Natural killer cell (primary cell): ENCODE data around the gene PPP2R5A. TPM values are rescaled to one million over a fixed set of nuclear protein-coding genes. Genes with fewer than 3 reads are reported as not detected.
"Not testable (repeated sequence)": the region's sequence is repeated elsewhere in the genome, so short reads cannot be mapped to it uniquely, and the experiment has no call there.

ENCODE experiments used
- ATAC-seq, 3 donors: fragments of 150-1000 bp in 2 of 3; fragments of 200-7000 bp in 1 of 3; cut with Tn5 transposase; 1 replicate in 1 of 3; 2 replicates in 2 of 3; pipeline ENCODE4 v1.10.0; 2021; ENCODE audit warnings: mild to moderate bottlenecking in 2 of 3, moderate library complexity in 2 of 3
- DNase-seq, 2 donors: peaks; one replicate each; pipeline versions ENCODE4 v3.0.0 to v3.0.0-alpha.2; 2013 to 2021; ENCODE audit warnings: mixed read lengths in 1 of 2
- H3K27ac ChIP-seq: one replicate; pipeline ENCODE4 v1.5.1; 2013; ENCODE audit warnings: mild to moderate bottlenecking, low read length
- H3K27me3 ChIP-seq: one replicate; pipeline ENCODE4 v1.6.1; 2013; ENCODE audit warnings: low read length; ENCODE audit not compliant: control insufficient read depth, insufficient read depth
- H3K36me3 ChIP-seq: one replicate; pipeline ENCODE4 v1.6.1; 2013; ENCODE audit warnings: low read length; ENCODE audit not compliant: control insufficient read depth, insufficient read depth
- H3K4me1 ChIP-seq: one replicate; pipeline ENCODE4 v1.6.1; 2013; ENCODE audit warnings: low read length; ENCODE audit not compliant: control insufficient read depth, insufficient read depth
- H3K4me3 ChIP-seq: one replicate; pipeline ENCODE4 v1.5.1; 2013; ENCODE audit warnings: low read length
- H3K9me3 ChIP-seq: one replicate; pipeline ENCODE4 v1.6.1; 2013; ENCODE audit warnings: low read length; ENCODE audit not compliant: control insufficient read depth, insufficient read depth
- H3K27ac Mint-ChIP-seq, 2 donors: one replicate each; pipeline ENCODE4 v1.8.0; 2022; ENCODE audit warnings: mild to moderate bottlenecking in 2 of 2, mixed read lengths in 2 of 2, moderate library complexity in 1 of 2
- H3K27me3 Mint-ChIP-seq, 2 donors: one replicate each; pipeline ENCODE4 v1.8.0; 2022; ENCODE audit warnings: low read depth in 2 of 2, mixed read lengths in 2 of 2
- H3K36me3 Mint-ChIP-seq: one replicate; pipeline ENCODE4 v1.8.0; 2022; ENCODE audit warnings: mixed read lengths
- H3K4me1 Mint-ChIP-seq, 2 donors: one replicate each; pipeline ENCODE4 v1.8.0; 2022; ENCODE audit warnings: mixed read lengths in 2 of 2
- H3K4me3 Mint-ChIP-seq: one replicate; pipeline ENCODE4 v1.8.0; 2022; ENCODE audit warnings: mild to moderate bottlenecking, moderate library complexity, mixed read lengths
- H3K9me3 Mint-ChIP-seq, 2 donors: one replicate each; pipeline ENCODE4 v1.8.0; 2022; ENCODE audit warnings: mixed read lengths in 2 of 2
- WGBS: methylation state at CpG from one replicate; pipeline ENCODE4 v1.1.7; 2013; ENCODE audit warnings: missing lambda C conversion rate; ENCODE audit not compliant: insufficient coverage; 5-methylcytosine and 5-hydroxymethylcytosine counted together
- intact Hi-C: fragments of 100-400 bp; cut with micrococcal nuclease; formaldehyde crosslinking; loops from one replicate; pipeline ENCODE4 v1.14.2; 2022
- total RNA-seq, 4 donors: library from RNA; stranded (reverse); fragments of 120-200 nt in 1 of 4; gene quantifications; one replicate each; pipeline versions ENCODE4 v1.2.3 to v1.2.4, GENCODE V29; 2013 to 2022
- TF ChIP-seq, protein P1 (sequence below): fragments of 200-600 bp; IDR thresholded peaks from one replicate; pipeline ENCODE4 v1.8.0; 2022; ENCODE audit warnings: antibody characterized with exemption

PPP2R5A gene
- total RNA-seq, 3 donors from 2014 or later (not counting 1 experiment from before 2014, with no cell fraction given): 74.0 to 99.8 (median 86.4) TPM

DNA sequence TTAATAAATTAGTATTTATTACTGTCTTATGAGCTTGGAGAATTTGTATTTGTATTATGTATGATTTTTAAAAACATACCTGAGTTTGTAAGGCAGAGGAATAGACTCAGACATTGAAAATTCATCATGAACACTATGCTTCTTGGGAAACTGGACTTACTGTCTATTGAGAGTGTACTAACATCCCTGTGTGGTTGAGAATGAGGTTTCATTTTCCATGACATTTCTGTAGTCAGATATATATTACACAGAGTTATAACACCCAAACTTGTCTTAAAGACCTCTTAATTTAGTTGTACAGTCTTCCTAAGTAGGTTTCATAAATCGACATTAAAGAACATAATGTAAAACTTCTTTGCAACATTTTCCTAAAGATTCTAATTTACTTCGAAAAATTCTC is 30.0 kb downstream of the PPP2R5A start:
- H3K4me1 Mint-ChIP-seq: peaks cover 60 to 62% of the 10 kb centered on the region in 2 donors

DNA sequence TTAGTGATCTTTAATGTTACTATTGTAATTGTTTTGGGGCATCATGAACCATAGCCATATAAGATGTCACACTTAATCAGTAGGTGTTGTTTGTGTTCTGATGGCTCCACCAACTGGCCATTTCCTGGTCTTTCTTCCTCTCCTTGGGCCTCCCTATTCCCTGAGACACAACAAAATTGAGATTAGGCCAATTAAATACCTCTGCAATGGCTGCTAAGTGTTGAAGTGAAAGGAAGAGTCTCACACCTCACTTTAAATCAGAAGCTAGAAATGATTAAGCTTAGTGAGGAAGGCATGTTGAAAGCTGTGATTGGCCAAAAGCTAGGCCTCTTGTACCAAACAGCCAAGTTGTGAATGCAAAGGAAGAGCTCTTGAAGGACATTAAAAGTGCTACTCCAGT is 30.7 kb downstream of the PPP2R5A start:
- Histone ChIP-seq H3K4me1 (peaks cover 4% of the 10 kb centered on the region), H3K9me3 (no peaks in the 10 kb centered on the region), H3K27me3 (no peaks in the 10 kb centered on the region), H3K27ac (no peak overlapping the region), H3K36me3 (no peaks in the 10 kb centered on the region), H3K4me3 (no peak overlapping the region)
- intact Hi-C loops: loop anchor here (2.0 kb wide), 1 partner anchor 253 kb away; no protein-coding TSS in a partner anchor
- Mint-ChIP-seq H3K9me3 (no peaks in the 10 kb centered on the region), H3K4me1 (peaks cover 54 to 55% of the 10 kb centered on the region in 2 donors), H3K4me3 (no peak overlapping the region), H3K27ac (peak overlapping the region; percentile 80 to 87), H3K27me3 (no peaks in the 10 kb centered on the region), H3K36me3 (no peaks in the 10 kb centered on the region)
- DNase-seq (peak in 1 of 2 donors; percentile 46), ATAC-seq (peak; percentile 62 to 69 (median 69))
- TF ChIP-seq, protein P1, sequence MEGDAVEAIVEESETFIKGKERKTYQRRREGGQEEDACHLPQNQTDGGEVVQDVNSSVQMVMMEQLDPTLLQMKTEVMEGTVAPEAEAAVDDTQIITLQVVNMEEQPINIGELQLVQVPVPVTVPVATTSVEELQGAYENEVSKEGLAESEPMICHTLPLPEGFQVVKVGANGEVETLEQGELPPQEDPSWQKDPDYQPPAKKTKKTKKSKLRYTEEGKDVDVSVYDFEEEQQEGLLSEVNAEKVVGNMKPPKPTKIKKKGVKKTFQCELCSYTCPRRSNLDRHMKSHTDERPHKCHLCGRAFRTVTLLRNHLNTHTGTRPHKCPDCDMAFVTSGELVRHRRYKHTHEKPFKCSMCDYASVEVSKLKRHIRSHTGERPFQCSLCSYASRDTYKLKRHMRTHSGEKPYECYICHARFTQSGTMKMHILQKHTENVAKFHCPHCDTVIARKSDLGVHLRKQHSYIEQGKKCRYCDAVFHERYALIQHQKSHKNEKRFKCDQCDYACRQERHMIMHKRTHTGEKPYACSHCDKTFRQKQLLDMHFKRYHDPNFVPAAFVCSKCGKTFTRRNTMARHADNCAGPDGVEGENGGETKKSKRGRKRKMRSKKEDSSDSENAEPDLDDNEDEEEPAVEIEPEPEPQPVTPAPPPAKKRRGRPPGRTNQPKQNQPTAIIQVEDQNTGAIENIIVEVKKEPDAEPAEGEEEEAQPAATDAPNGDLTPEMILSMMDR: no peak

More for the DNA sequence above, 30.0 kb downstream of the PPP2R5A start:
- H3K27ac ChIP-seq: no peak overlapping the region
- H3K4me1 ChIP-seq: peaks cover 9% of the 10 kb centered on the region
- H3K36me3 ChIP-seq: no peaks in the 10 kb centered on the region
- ATAC-seq (no peak), DNase-seq (no peak)
- intact Hi-C loops: loop anchor here (2.0 kb wide), 1 partner anchor 252 kb away; no protein-coding TSS in a partner anchor
- Mint-ChIP-seq H3K4me3 (no peak overlapping the region), H3K27ac (peak overlapping the region; percentile 80 to 87), H3K36me3 (no peaks in the 10 kb centered on the region), H3K9me3 (no peaks in the 10 kb centered on the region), H3K27me3 (no peaks in the 10 kb centered on the region)
- TF ChIP-seq, protein P1: no peak
- H3K27me3 ChIP-seq: no peaks in the 10 kb centered on the region
- no CpG with 5 or more reads among the region's 2 CpGs for WGBS
- no peaks in the 10 kb centered on the region for H3K9me3 ChIP-seq
- no peak overlapping the region for H3K4me3 ChIP-seq

DNA sequence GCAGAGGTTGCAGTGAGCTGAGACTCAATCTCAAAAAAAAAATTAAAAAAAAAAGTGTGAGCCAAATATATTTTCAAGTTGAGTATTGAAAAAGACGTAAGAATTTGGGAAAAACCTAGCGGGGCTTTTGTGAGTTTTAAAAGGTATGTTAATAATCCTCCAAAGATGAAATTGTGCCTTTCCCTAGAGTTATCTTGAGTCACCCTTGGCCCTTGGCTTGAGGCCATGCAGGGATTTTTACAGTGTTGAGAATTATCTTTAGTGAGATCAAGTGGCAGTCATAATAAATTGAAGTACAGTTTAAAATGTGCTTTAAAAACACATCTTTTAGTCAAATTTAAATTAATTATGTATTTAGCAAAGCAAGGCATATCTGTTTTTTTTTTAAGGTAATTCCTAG is 32.7 kb downstream of the PPP2R5A start:
- Mint-ChIP-seq H3K4me1 (peaks cover 45 to 46% of the 10 kb centered on the region in 2 donors), H3K4me3 (no peak overlapping the region), H3K27me3 (no peaks in the 10 kb centered on the region), H3K9me3 (no peaks in the 10 kb centered on the region), H3K27ac (peak overlapping the region; percentile 80 to 87), H3K36me3 (no peaks in the 10 kb centered on the region)
- Histone ChIP-seq H3K27ac (no peak overlapping the region), H3K4me3 (no peak overlapping the region), H3K36me3 (no peaks in the 10 kb centered on the region), H3K27me3 (no peaks in the 10 kb centered on the region), H3K4me1 (peaks cover 4% of the 10 kb centered on the region), H3K9me3 (no peaks in the 10 kb centered on the region)
- 92% methylated on average over 2 of the region's 2 CpGs for WGBS
- ATAC-seq: no peak
- TF ChIP-seq, protein P1: no peak
- intact Hi-C loops: no loop called here
- DNase-seq: no peak

DNA sequence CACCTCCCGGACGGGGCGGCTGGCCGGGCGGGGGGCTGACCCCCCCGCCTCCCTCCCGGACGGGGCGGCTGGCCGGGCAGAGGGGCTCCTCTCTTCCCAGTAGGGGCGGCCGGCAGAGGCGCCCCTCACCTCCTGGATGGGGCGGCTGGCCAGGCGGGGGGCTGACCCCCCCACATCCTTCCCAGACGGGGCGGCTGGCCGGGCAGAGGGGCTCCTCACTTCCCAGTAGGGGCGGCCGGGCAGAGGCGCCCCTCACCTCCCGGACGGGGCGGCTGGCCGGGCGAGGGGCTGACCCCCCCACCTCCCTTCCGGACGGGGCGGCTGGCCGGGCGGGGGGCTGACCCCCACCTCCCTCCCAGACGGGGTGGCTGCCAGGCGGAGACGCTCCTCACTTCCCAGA is 35.8 kb downstream of the PPP2R5A start:
- H3K27ac Mint-ChIP-seq, H3K4me3 Mint-ChIP-seq, H3K36me3 Mint-ChIP-seq, DNase-seq, ATAC-seq, H3K9me3 Mint-ChIP-seq, H3K9me3 ChIP-seq, H3K27me3 ChIP-seq, H3K36me3 ChIP-seq, H3K27me3 Mint-ChIP-seq, H3K27ac ChIP-seq, intact Hi-C loops, H3K4me1 ChIP-seq, H3K4me3 ChIP-seq: not testable (repeated sequence)
- WGBS: 98% methylated on average over 8 of the region's 34 CpGs
- H3K4me1 Mint-ChIP-seq: peaks cover 47 to 52% of the 10 kb centered on the region in 2 donors
